Large intestine (tissue), 3 donors: ENCODE data around the gene LACC1. TPM values are rescaled to one million over a fixed set of nuclear protein-coding genes. Genes with fewer than 3 reads are reported as not detected.

Source experiments
- DNase-seq, 2 donors: peaks; one replicate each; pipeline versions ENCODE4 v3.0.0 to v3.0.0-alpha.2; 2013
- H3K27ac ChIP-seq: one replicate; pipeline ENCODE4 v1.5.1; 2013; ENCODE audit warnings: low read length
- H3K27me3 ChIP-seq: 2 replicates; pipeline ENCODE4 v1.6.1; 2013; ENCODE audit warnings: low read length; ENCODE audit not compliant: control insufficient read depth, insufficient read depth
- H3K36me3 ChIP-seq: 2 replicates; pipeline ENCODE4 v1.6.1; 2013; ENCODE audit warnings: low read length; ENCODE audit not compliant: control insufficient read depth, insufficient read depth
- H3K4me1 ChIP-seq: one replicate; pipeline ENCODE4 v1.6.1; 2013; ENCODE audit warnings: low read length; ENCODE audit not compliant: control insufficient read depth, insufficient read depth
- H3K4me3 ChIP-seq: one replicate; pipeline ENCODE4 v1.5.1; 2013; ENCODE audit warnings: low read length
- H3K9me3 ChIP-seq: one replicate; pipeline ENCODE4 v1.6.1; 2013; ENCODE audit warnings: mild to moderate bottlenecking, low read depth, low read length, moderate library complexity; ENCODE audit not compliant: control insufficient read depth
- WGBS: methylation state at CpG from one replicate; pipeline ENCODE4 v1.1.5; 2013; ENCODE audit warnings: low lambda C conversion rate; ENCODE audit not compliant: insufficient coverage; 5-methylcytosine and 5-hydroxymethylcytosine counted together
- polyA plus RNA-seq: library from polyadenylated mRNA; unstranded; fragments of 120-200 nt; gene quantifications from one replicate; pipeline ENCODE4 v1.2.1, GENCODE V29; 2013

LACC1 gene
- polyA plus RNA-seq, 1 donor: 12.6 TPM

- no peak overlapping the region for H3K4me3 ChIP-seq
- H3K9me3 ChIP-seq: no peaks in the 10 kb centered on the region
- H3K36me3 ChIP-seq: no peaks in the 10 kb centered on the region
- H3K4me1 ChIP-seq: peaks cover 9% of the 10 kb centered on the region
- no peak for DNase-seq
- no peaks in the 10 kb centered on the region for H3K27me3 ChIP-seq
- H3K27ac ChIP-seq: no peak overlapping the region
Observed at GRCh38 chr13:43880926-43881325, 1.2 kb downstream of the LACC1 start.

DNA sequence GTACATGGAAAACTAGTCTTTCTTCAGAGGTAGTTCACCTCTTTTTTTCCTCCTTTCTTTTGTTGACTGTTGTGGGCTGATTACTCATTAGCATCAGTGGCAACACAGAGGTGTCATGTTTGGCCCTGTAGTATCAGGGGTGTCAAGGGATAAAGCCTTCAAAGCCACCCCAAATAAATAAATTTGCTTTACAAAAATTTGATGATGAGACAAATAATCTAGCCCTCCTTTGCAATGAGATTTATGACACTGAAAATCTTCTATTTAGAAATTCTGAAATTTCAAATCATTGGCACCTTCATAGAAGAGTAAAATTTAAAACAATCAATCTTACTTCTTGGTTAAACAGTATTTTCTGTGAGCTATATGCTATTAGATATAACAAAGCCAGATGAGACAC, 1.9 kb downstream of the LACC1 start:
- DNase-seq: no peak
- Histone ChIP-seq H3K9me3 (no peaks in the 10 kb centered on the region), H3K27ac (no peak overlapping the region), H3K36me3 (no peaks in the 10 kb centered on the region), H3K27me3 (no peaks in the 10 kb centered on the region), H3K4me1 (peaks cover 9% of the 10 kb centered on the region), H3K4me3 (no peak overlapping the region)

GRCh38 chr13:43883631-43884030, 3.9 kb downstream of the LACC1 start:
- H3K9me3 ChIP-seq: no peaks in the 10 kb centered on the region
- WGBS: 82% methylated on average over 3 of the region's 3 CpGs
- no peaks in the 10 kb centered on the region for H3K36me3 ChIP-seq
- no peak overlapping the region for H3K27ac ChIP-seq
- no peaks in the 10 kb centered on the region for H3K27me3 ChIP-seq
- peaks cover 3% of the 10 kb centered on the region for H3K4me1 ChIP-seq
- DNase-seq: no peak
- H3K4me3 ChIP-seq: no peak overlapping the region

DNA sequence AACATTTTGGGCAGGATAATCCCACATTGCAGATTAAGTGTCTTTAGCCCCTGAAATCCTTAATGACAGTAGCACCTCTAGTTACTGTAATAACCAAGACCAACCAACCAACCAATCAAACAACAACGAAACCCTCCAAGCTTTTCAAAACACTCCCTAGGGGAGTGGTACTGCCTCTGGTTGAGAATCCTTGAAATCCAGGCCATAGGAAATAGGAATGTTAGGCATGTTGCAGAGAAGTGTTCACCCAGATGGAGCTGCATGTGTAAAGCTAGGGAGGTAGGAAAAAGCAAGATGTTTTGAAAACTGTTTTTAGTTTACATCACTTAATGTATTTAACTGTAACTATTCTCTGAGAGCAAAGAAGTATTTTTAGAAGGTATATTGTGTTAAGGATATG, 4.5 kb downstream of the LACC1 start:
- Histone ChIP-seq H3K36me3 (no peaks in the 10 kb centered on the region), H3K27me3 (no peaks in the 10 kb centered on the region), H3K4me1 (no peaks in the 10 kb centered on the region), H3K9me3 (no peaks in the 10 kb centered on the region), H3K27ac (no peak overlapping the region), H3K4me3 (no peak overlapping the region)
- no CpG with 5 or more reads among the region's 1 CpG for WGBS
- no peak for DNase-seq

- H3K27me3 ChIP-seq: no peaks in the 10 kb centered on the region
- no peaks in the 10 kb centered on the region for H3K36me3 ChIP-seq
- no peaks in the 10 kb centered on the region for H3K4me1 ChIP-seq
- no peaks in the 10 kb centered on the region for H3K9me3 ChIP-seq
- no peak overlapping the region for H3K4me3 ChIP-seq
- no peak for DNase-seq
- H3K27ac ChIP-seq: no peak overlapping the region
Observed at GRCh38 chr13:43894438-43894837, 14.7 kb downstream of the LACC1 start.

DNA sequence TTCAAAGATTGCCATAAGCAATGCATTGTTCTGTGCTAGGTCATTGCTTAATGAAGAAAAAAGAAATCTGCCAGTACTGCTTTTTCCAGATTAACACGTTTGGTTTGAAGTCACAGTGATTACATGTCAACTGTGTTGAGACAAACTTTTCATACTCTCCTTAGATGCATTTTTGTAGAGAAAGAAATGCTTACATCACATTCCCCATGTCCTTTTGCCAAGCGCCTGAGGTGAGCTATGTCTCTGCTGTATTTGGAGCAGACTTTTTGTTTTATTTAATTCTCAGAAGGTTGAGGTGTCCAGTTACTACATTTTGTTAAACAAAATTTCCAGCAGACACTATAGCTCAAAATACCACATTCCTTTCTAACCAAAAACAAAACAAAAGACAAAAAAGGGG, 16.2 kb downstream of the LACC1 start:
- Histone ChIP-seq H3K4me1 (no peaks in the 10 kb centered on the region), H3K4me3 (no peak overlapping the region), H3K27ac (no peak overlapping the region), H3K27me3 (no peaks in the 10 kb centered on the region), H3K36me3 (no peaks in the 10 kb centered on the region), H3K9me3 (no peaks in the 10 kb centered on the region)
- no peak for DNase-seq
- 20% methylated on average over 1 of the region's 2 CpGs for WGBS

GRCh38 chr13:43905435-43906031, 25.8 kb downstream of the LACC1 start:
- Histone ChIP-seq H3K27me3 (no peaks in the 10 kb centered on the region), H3K4me1 (no peaks in the 10 kb centered on the region), H3K36me3 (no peaks in the 10 kb centered on the region), H3K9me3 (no peaks in the 10 kb centered on the region), H3K27ac (no peak overlapping the region), H3K4me3 (no peak overlapping the region)
- WGBS: 0% methylated on average over 3 of the region's 3 CpGs
- DNase-seq: peak; percentile 40 to 45

- no peaks in the 10 kb centered on the region for H3K9me3 ChIP-seq
- peak; percentile 16 to 55 for DNase-seq
- WGBS: 0% methylated on average over 1 of the region's 2 CpGs
Observed at GRCh38 chr13:43908156-43909126, 28.7 kb downstream of the LACC1 start.

DNA sequence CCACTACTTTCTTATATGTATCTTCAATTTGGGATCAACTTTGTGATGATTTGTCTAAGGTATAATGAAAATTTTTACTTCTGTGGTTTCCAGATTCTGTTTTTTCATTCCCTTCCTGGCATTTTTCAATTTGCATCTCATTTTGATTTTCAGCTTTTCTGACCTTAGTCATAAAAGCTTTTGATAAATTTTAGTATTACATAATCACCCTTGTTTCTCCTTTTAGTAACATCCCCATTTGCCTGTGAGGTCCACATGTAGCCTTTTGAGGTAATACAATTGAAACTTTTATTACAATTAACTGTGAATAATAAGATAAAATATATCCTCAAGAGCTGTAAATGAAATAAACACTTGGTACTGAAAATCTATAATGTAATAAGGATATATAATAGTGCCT, 31.2 kb downstream of the LACC1 start:
- H3K9me3 ChIP-seq: no peaks in the 10 kb centered on the region

More at GRCh38 chr13:43908156-43909126, 28.7 kb downstream of the LACC1 start:
- H3K27me3 ChIP-seq: no peaks in the 10 kb centered on the region
- H3K36me3 ChIP-seq: no peaks in the 10 kb centered on the region
- H3K4me3 ChIP-seq: no peak overlapping the region
- peak overlapping the region; percentile 12 for H3K27ac ChIP-seq
- H3K4me1 ChIP-seq: no peaks in the 10 kb centered on the region

DNA sequence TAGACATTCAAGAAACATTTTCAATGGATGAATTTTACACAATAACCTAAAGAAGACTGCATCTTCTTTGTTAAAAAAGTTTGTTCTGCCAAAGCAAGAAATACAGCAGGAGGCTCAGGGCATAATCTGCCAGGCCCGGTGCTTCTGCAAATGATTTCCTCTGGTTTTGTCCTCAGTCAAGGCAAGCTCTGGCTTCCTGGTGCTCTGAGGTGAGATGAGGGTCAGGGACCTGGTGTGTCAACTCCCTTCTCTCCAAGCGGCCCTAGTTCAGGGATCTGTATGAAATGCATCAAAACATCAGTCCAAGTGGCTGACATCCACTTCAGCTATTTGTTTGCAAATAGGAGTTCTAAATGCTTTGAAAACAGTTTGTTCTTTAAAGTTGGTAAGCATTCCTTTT, 31.6 kb downstream of the LACC1 start:
- no CpG with 5 or more reads among the region's 2 CpGs for WGBS
- DNase-seq: no peak
- no peaks in the 10 kb centered on the region for H3K36me3 ChIP-seq
- H3K9me3 ChIP-seq: no peaks in the 10 kb centered on the region
- no peaks in the 10 kb centered on the region for H3K27me3 ChIP-seq
- no peak overlapping the region for H3K4me3 ChIP-seq
- H3K27ac ChIP-seq: no peak overlapping the region
- no peaks in the 10 kb centered on the region for H3K4me1 ChIP-seq

More for the DNA sequence above, 31.2 kb downstream of the LACC1 start:
- no peaks in the 10 kb centered on the region for H3K4me1 ChIP-seq
- no peak overlapping the region for H3K4me3 ChIP-seq
- no peaks in the 10 kb centered on the region for H3K27me3 ChIP-seq
- DNase-seq: no peak
- no peaks in the 10 kb centered on the region for H3K36me3 ChIP-seq
- H3K27ac ChIP-seq: no peak overlapping the region

GRCh38 chr13:43911871-43912270, 32.2 kb downstream of the LACC1 start:
- Histone ChIP-seq H3K4me1 (no peaks in the 10 kb centered on the region), H3K36me3 (no peaks in the 10 kb centered on the region), H3K27me3 (no peaks in the 10 kb centered on the region), H3K9me3 (no peaks in the 10 kb centered on the region), H3K27ac (no peak overlapping the region), H3K4me3 (no peak overlapping the region)
- no CpG with 5 or more reads among the region's 3 CpGs for WGBS
- no peak for DNase-seq
